ENCODE results near the gene CCZ1.

DNA sequence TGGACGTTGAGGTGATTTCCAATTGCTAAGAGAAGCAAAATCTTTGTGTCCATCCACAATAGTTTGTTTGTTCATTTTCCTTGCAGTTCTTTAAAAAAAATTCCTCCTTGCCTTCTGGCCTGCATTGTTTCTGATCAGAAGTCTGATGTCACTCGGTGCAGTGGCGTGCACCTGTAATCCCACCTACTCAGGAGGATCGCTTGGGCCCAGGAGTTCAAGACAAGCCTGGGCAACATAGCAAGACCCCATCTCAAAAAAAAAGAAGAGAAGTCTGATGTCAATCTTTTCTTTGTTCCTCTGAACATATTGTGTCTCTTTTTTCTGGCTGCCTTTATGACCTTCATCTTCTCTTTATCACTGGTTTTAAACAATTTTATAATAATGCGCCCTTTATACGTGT, 31.5 kb upstream of the CCZ1 start:
- TF ChIP-seq, protein P1, sequence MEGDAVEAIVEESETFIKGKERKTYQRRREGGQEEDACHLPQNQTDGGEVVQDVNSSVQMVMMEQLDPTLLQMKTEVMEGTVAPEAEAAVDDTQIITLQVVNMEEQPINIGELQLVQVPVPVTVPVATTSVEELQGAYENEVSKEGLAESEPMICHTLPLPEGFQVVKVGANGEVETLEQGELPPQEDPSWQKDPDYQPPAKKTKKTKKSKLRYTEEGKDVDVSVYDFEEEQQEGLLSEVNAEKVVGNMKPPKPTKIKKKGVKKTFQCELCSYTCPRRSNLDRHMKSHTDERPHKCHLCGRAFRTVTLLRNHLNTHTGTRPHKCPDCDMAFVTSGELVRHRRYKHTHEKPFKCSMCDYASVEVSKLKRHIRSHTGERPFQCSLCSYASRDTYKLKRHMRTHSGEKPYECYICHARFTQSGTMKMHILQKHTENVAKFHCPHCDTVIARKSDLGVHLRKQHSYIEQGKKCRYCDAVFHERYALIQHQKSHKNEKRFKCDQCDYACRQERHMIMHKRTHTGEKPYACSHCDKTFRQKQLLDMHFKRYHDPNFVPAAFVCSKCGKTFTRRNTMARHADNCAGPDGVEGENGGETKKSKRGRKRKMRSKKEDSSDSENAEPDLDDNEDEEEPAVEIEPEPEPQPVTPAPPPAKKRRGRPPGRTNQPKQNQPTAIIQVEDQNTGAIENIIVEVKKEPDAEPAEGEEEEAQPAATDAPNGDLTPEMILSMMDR (IDR thresholded peaks at IDR 0.05; ENCODE audit: low read depth, low read length), result no peak
- TF ChIP-seq MAX (IDR thresholded peaks at IDR 0.05; ENCODE audit: low read depth, low read length), result no peak
